GM12878 (cell line): Measurements from ENCODE around the gene TRIM13. TPM values are rescaled to one million over a fixed set of nuclear protein-coding genes. Genes with fewer than 3 reads are reported as not detected.

ENCODE experiments used
- ATAC-seq: fragments of 200-7000 bp; cut with Tn5 transposase; 3 replicates; pipeline ENCODE4 v1.9.1; 2020; ENCODE audit warnings: mild to moderate bottlenecking, moderate library complexity
- BruUV-seq: library from RNA; stranded (reverse); fragments of 400-500 nt; replicated peaks from 2 replicates; lab custom pipeline; 2021; lab: Mats Ljungman, UMichigan
- CTCF ChIA-PET: fragments of 300-600 bp; sonication (Branson Sonifier 250); formaldehyde crosslinking; extraction: SDS; loops from one replicate; lab custom pipeline; 2021; ENCODE audit warnings: inconsistent platforms; lab: Yijun Ruan, JAX
- POLR2A ChIA-PET: fragments of 350-600 bp; formaldehyde crosslinking; extraction: SDS; loops from one replicate; lab custom pipeline; 2021; ENCODE audit warnings: inconsistent platforms; lab: Charles Lee
- RAD21 ChIA-PET: fragments of 300-600 bp; sonication (Branson Sonifier 250); formaldehyde crosslinking; loops from one replicate; lab custom pipeline; 2023; ENCODE audit warnings: antibody characterized with exemption; ENCODE audit not compliant: unreplicated experiment; lab: Charles Lee
- SMC1A ChIA-PET: fragments of 300-600 bp; sonication (Branson Sonifier 250); formaldehyde crosslinking; loops from one replicate; lab custom pipeline; 2023; ENCODE audit not compliant: unreplicated experiment, uncharacterized antibody; lab: Charles Lee
- DNase-seq: peaks from one replicate; pipeline ENCODE4 v3.0.0-alpha.2; 2011; ENCODE audit warnings: low read depth, low spot score
- FAIRE-seq: peaks from 3 replicates; lab custom pipeline; 2011; peaks lifted over from hg19 to GRCh38; lab: Jason Lieb, UNC
- H2AFZ ChIP-seq: 2 replicates; pipeline ENCODE4 v1.6.0; 2011; ENCODE audit warnings: low read depth, low read length, control low read depth; ENCODE audit not compliant: control insufficient read depth
- H3K27ac ChIP-seq: 2 replicates; pipeline ENCODE4 v1.5.1; 2011; ENCODE audit warnings: control low read depth; ENCODE audit not compliant: control insufficient read depth, insufficient read depth
- H3K27me3 ChIP-seq, 2 experiments: replicated peaks in 1 of 2; 2 replicates each; pipeline versions ENCODE4 v1.6.0 to v1.6.1; 2011; ENCODE audit warnings: low read length in 1 of 2; ENCODE audit not compliant: control insufficient read depth in 2 of 2, insufficient read depth in 2 of 2
- H3K36me3 ChIP-seq, 2 experiments: 2 replicates each; pipeline ENCODE4 v1.5.1; 2011; ENCODE audit warnings: low read length in 1 of 2; ENCODE audit not compliant: control insufficient read depth in 2 of 2, insufficient read depth in 2 of 2
- H3K4me1 ChIP-seq: 2 replicates; pipeline ENCODE4 v1.6.1; 2011; ENCODE audit warnings: mild to moderate bottlenecking, low read length, moderate library complexity, mixed read lengths; ENCODE audit not compliant: control insufficient read depth, insufficient read depth
- H3K4me2 ChIP-seq: 2 replicates; pipeline ENCODE4 v1.6.0; 2011; ENCODE audit warnings: control low read depth; ENCODE audit not compliant: control insufficient read depth, insufficient read depth
- H3K4me3 ChIP-seq: fragments of 200-600 bp; sonication (generic); 2 replicates; pipeline ENCODE4 v1.5.1; 2016
- H3K79me2 ChIP-seq: 2 replicates; pipeline ENCODE4 v1.6.0; 2011; ENCODE audit warnings: low read length; ENCODE audit not compliant: control insufficient read depth, insufficient read depth
- H3K9ac ChIP-seq: 2 replicates; pipeline ENCODE4 v1.8.0; 2011; ENCODE audit warnings: low read length, control low read depth, mixed read lengths; ENCODE audit not compliant: control insufficient read depth, insufficient read depth
- H3K9me3 ChIP-seq: replicated peaks from 3 replicates; pipeline ENCODE4 v1.5.1; 2011; ENCODE audit warnings: mild to moderate bottlenecking, low read length; ENCODE audit not compliant: control insufficient read depth, insufficient read depth
- H4K20me1 ChIP-seq: 2 replicates; pipeline ENCODE4 v1.6.0; 2011; ENCODE audit not compliant: control insufficient read depth, insufficient read depth
- ATF7 ChIP-seq: fragments of 450-650 bp; IDR thresholded peaks from 2 replicates; pipeline ENCODE4 v1.6.1; 2016; ENCODE audit warnings: low read depth, mild to moderate bottlenecking
- FOS ChIP-seq: IDR thresholded peaks from 3 replicates; pipeline ENCODE4 v1.6.1; 2011; ENCODE audit warnings: borderline replicate concordance; ENCODE audit not compliant: insufficient read length; ENCODE audit errors: extremely low read depth
- HDAC2 ChIP-seq: fragments of 200-600 bp; sonication (generic); IDR thresholded peaks from 2 replicates; pipeline ENCODE4 v1.6.1; 2017
- PAX5 ChIP-seq: IDR thresholded peaks from 2 replicates; pipeline ENCODE4 v1.6.1; 2011; ENCODE audit warnings: low read depth, low read length, borderline replicate concordance
- TAF1 ChIP-seq: IDR thresholded peaks from 2 replicates; pipeline ENCODE4 v1.6.1; 2011; ENCODE audit warnings: mild to moderate bottlenecking, low read depth, low read length, borderline replicate concordance
- TCF7 ChIP-seq: IDR thresholded peaks from 2 replicates; pipeline ENCODE4 v1.6.1; 2014; ENCODE audit warnings: antibody characterized with exemption, borderline replicate concordance
- in situ Hi-C: fragments of 300-500 bp; cut with MboI; formaldehyde crosslinking; loops from 9 replicates; pipeline ENCODE4 v1.14.3; 2018; ENCODE audit warnings: mixed read lengths
- intact Hi-C: fragments of 100-400 bp; cut with micrococcal nuclease; formaldehyde crosslinking; loops from one replicate; pipeline ENCODE4 v1.14.2; 2022; ENCODE audit not compliant: unreplicated experiment
- polyA plus RNA-seq, 11 experiments: library from polyadenylated mRNA; depleted of rRNA in 4 of 11; unstranded in 6 of 11; stranded (reverse) in 5 of 11; fragments of >200 nt; fragmentation: Nextera tagmentation in 4 of 11; fragmentation: Illumina TruSeq in 1 of 11; extraction: Ambion mirVana in 4 of 11; extraction: Trizol in 1 of 11; gene quantifications; 1 replicate in 1 of 11; 2 replicates in 10 of 11; pipeline versions ENCODE4 v1.2.1 to v1.2.3, GENCODE V29; 2011 to 2016; ENCODE audit warnings: inconsistent platforms in 2 of 11, missing spikeins in 2 of 11, low read depth in 1 of 11
- total RNA-seq, 4 experiments: library from RNA; depleted of rRNA in 3 of 4; stranded (reverse); fragments of >200 nt in 3 of 4; fragmentation: Illumina TruSeq in 1 of 4; extraction: Trizol in 1 of 4; gene quantifications; 2 replicates each; pipeline versions ENCODE4 v1.2.1 to v1.2.3, GENCODE V29; 2013 to 2021
- TF ChIP-seq, protein P1 (sequence below): fragments of 450-650 bp; IDR thresholded peaks from 2 replicates; pipeline ENCODE4 v1.6.1; 2016; ENCODE audit warnings: mild to moderate bottlenecking
- TF ChIP-seq, protein P2 (sequence below): fragments of 150-350 bp; IDR thresholded peaks from 2 replicates; pipeline ENCODE4 v1.6.1; 2014; ENCODE audit warnings: mild to moderate bottlenecking, low read depth, low read length
- TF ChIP-seq, protein P3 (sequence below): IDR thresholded peaks from 2 replicates; pipeline ENCODE4 v1.6.1; 2011; ENCODE audit warnings: low read depth, low read length, improper control_type of control experiment, borderline replicate concordance

TRIM13 gene
- total and polyA plus RNA-seq, 10 of the 15 experiments (the other 5 are each of a cell fraction or from before 2014, with no cell fraction given) = 15.4 to 33.8 (median 21.0) TPM

DNA sequence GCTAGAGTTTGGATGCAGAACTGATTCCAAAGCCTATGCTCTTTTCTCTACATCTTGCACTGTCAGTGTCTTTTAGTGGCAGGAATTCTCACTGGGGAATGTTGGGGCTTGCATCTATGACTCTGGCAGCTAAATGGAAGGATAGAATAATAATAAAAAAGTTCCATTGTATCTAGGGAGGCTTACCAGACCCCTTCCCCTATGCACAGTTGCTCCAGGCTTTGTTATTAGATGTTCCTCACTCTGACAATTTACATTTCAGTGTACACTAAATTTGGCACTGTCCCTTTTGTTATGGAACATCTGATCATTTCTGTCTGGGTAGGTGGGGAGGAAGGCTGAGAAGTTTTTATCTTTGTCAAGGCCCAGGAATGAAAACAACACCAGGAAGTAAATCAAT lies 3.7 kb upstream of the TRIM13 start:
- no peaks in the 10 kb centered on the region for H3K27me3 ChIP-seq
- no TSS peak for BruUV-seq
- ChIA-PET RAD21 (interaction anchor here (0.7 kb wide), 1 partner anchor 92 kb away, joined by 3 read pairs; no protein-coding TSS in a partner anchor), CTCF (interaction anchor here (0.8 to 1.3 kb wide), 2 partner anchors 17 to 808 kb away, joined by 3 to 7 read pairs; no protein-coding TSS in a partner anchor), SMC1A (interaction anchor here (1.5 kb wide), 1 partner anchor 919 kb away, joined by 3 read pairs; no protein-coding TSS in a partner anchor)
- no peak overlapping the region for H3K4me2 ChIP-seq
- no peak overlapping the region for H3K27ac ChIP-seq
- DNase-seq (no peak), ATAC-seq (no peak), FAIRE-seq (no peak)
- H3K79me2 ChIP-seq = peaks cover 10% of the 10 kb centered on the region
- no peaks in the 10 kb centered on the region; a peak in 1 of 4 replicates for H3K36me3 ChIP-seq
- no peak overlapping the region for H2AFZ ChIP-seq
- no peaks in the 10 kb centered on the region for H4K20me1 ChIP-seq
- TF ChIP-seq, protein P1, sequence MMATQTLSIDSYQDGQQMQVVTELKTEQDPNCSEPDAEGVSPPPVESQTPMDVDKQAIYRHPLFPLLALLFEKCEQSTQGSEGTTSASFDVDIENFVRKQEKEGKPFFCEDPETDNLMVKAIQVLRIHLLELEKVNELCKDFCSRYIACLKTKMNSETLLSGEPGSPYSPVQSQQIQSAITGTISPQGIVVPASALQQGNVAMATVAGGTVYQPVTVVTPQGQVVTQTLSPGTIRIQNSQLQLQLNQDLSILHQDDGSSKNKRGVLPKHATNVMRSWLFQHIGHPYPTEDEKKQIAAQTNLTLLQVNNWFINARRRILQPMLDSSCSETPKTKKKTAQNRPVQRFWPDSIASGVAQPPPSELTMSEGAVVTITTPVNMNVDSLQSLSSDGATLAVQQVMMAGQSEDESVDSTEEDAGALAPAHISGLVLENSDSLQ = no peak
- TF ChIP-seq, protein P2, sequence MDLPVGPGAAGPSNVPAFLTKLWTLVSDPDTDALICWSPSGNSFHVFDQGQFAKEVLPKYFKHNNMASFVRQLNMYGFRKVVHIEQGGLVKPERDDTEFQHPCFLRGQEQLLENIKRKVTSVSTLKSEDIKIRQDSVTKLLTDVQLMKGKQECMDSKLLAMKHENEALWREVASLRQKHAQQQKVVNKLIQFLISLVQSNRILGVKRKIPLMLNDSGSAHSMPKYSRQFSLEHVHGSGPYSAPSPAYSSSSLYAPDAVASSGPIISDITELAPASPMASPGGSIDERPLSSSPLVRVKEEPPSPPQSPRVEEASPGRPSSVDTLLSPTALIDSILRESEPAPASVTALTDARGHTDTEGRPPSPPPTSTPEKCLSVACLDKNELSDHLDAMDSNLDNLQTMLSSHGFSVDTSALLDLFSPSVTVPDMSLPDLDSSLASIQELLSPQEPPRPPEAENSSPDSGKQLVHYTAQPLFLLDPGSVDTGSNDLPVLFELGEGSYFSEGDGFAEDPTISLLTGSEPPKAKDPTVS = no peak
- TF ChIP-seq ATF7 = no peak
- TF ChIP-seq FOS = no peak
- no peak for TF ChIP-seq HDAC2
- TF ChIP-seq, protein P3, sequence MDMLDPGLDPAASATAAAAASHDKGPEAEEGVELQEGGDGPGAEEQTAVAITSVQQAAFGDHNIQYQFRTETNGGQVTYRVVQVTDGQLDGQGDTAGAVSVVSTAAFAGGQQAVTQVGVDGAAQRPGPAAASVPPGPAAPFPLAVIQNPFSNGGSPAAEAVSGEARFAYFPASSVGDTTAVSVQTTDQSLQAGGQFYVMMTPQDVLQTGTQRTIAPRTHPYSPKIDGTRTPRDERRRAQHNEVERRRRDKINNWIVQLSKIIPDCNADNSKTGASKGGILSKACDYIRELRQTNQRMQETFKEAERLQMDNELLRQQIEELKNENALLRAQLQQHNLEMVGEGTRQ = no peak
- no peak for TF ChIP-seq TCF7
- no peak for TF ChIP-seq TAF1
- no peak for TF ChIP-seq PAX5
- TF ChIP-seq, all 136 proteins: peak for 0
- peaks cover 10% of the 10 kb centered on the region for H3K4me1 ChIP-seq
- in situ Hi-C loops = no loop called here
- POLR2A ChIA-PET = no interaction called here
- H3K9ac ChIP-seq = no peak overlapping the region
- intact Hi-C loops = no loop called here
- H3K4me3 ChIP-seq = no peak overlapping the region
- no peaks in the 10 kb centered on the region for H3K9me3 ChIP-seq
